GM23248 (cell line): ENCODE measurements around the gene PKLR. TPM values are rescaled to one million over a fixed set of nuclear protein-coding genes. Genes with fewer than 3 reads are reported as not detected.
A peak's percentile ranks its signal among the peaks of the same experiment; 100 is the strongest.

Experiments
- DNase-seq: peaks from one replicate; pipeline ENCODE4 v3.0.0-alpha.2; 2015
- H2AFZ ChIP-seq: fragments of 200-600 bp; sonication (generic); 2 replicates; pipeline ENCODE4 v1.6.1; 2016; ENCODE audit warnings: antibody characterized with exemption
- H3F3A ChIP-seq: fragments of 200-600 bp; sonication (generic); 2 replicates; pipeline ENCODE4 v1.6.1; 2016; ENCODE audit warnings: mild to moderate bottlenecking, antibody characterized with exemption, mixed run types; ENCODE audit not compliant: insufficient read depth
- H3K27ac ChIP-seq: fragments of 200-600 bp; sonication (generic); 2 replicates; pipeline ENCODE4 v1.5.1; 2016; ENCODE audit warnings: mild to moderate bottlenecking
- H3K27me3 ChIP-seq: fragments of 200-600 bp; sonication (generic); replicated peaks from 2 replicates; pipeline ENCODE4 v1.6.1; 2016; ENCODE audit warnings: mild to moderate bottlenecking; ENCODE audit not compliant: insufficient read depth
- H3K36me3 ChIP-seq: fragments of 200-600 bp; sonication (generic); 2 replicates; pipeline ENCODE4 v1.6.1; 2016; ENCODE audit warnings: low read depth, mild to moderate bottlenecking
- H3K4me1 ChIP-seq: fragments of 200-600 bp; sonication (generic); 2 replicates; pipeline ENCODE4 v1.6.1; 2016; ENCODE audit warnings: mild to moderate bottlenecking; ENCODE audit not compliant: insufficient read depth
- H3K4me2 ChIP-seq: fragments of 200-600 bp; sonication (generic); one replicate; pipeline ENCODE4 v1.6.1; 2016; ENCODE audit warnings: mild to moderate bottlenecking; ENCODE audit not compliant: unreplicated experiment
- H3K4me3 ChIP-seq: fragments of 200-600 bp; sonication (generic); 2 replicates; pipeline ENCODE4 v1.5.1; 2016; ENCODE audit warnings: mild to moderate bottlenecking
- H3K79me2 ChIP-seq: fragments of 200-600 bp; sonication (generic); 2 replicates; pipeline ENCODE4 v1.6.1; 2016; ENCODE audit warnings: mild to moderate bottlenecking; ENCODE audit not compliant: insufficient read depth
- H3K9ac ChIP-seq: fragments of 200-600 bp; sonication (generic); 2 replicates; pipeline ENCODE4 v1.6.1; 2016; ENCODE audit warnings: mild to moderate bottlenecking
- H3K9me2 ChIP-seq: fragments of 200-600 bp; sonication (generic); 2 replicates; pipeline ENCODE4 v1.6.1; 2016; ENCODE audit warnings: mixed run types, mild to moderate bottlenecking, moderate library complexity; ENCODE audit not compliant: insufficient read depth
- H3K9me3 ChIP-seq: fragments of 200-600 bp; sonication (generic); one replicate; pipeline ENCODE4 v1.6.1; 2017; ENCODE audit warnings: low read depth
- H4K20me1 ChIP-seq: fragments of 200-600 bp; sonication (generic); 2 replicates; pipeline ENCODE4 v1.6.0; 2016; ENCODE audit not compliant: insufficient read depth
- EZH2 ChIP-seq: fragments of 200-600 bp; sonication (generic); IDR thresholded peaks from 2 replicates; pipeline ENCODE4 v1.6.1; 2018; ENCODE audit warnings: antibody characterized with exemption, mild to moderate bottlenecking; ENCODE audit not compliant: insufficient read depth, poor library complexity, severe bottlenecking
- EZH2phosphoT487 ChIP-seq: fragments of 200-600 bp; sonication (generic); IDR thresholded peaks from 2 replicates; pipeline ENCODE4 v1.6.1; 2018; ENCODE audit warnings: antibody characterized with exemption, moderate library complexity, mild to moderate bottlenecking, low read depth; ENCODE audit not compliant: insufficient read depth
- WGBS, 2 experiments: methylation state at CpG; one replicate each; pipeline ENCODE4 v1.1.6; 2015 to 2017; ENCODE audit warnings: low lambda C conversion rate in 2 of 2, low coverage in 1 of 2; ENCODE audit errors: missing lambda C conversion rate in 2 of 2; 5-methylcytosine and 5-hydroxymethylcytosine counted together
- in situ Hi-C: fragments of 300-500 bp; cut with MboI; formaldehyde crosslinking; loops from 2 replicates; pipeline ENCODE4 v1.15.0; 2020
- polyA plus RNA-seq: library from polyadenylated mRNA; unstranded; fragments of >200 nt; fragmentation: Nextera tagmentation; extraction: Ambion mirVana; gene quantifications from 2 replicates; pipeline ENCODE4 v1.2.1, GENCODE V29; 2016
- total RNA-seq: library from RNA; depleted of rRNA; stranded (reverse); fragments of >200 nt; shearing (Covaris generic); gene quantifications from 2 replicates; pipeline ENCODE4 v1.2.3, GENCODE V29; 2014

The PKLR gene
- total and polyA plus RNA-seq, 2 experiments from 2014 or later = not detected

DNA sequence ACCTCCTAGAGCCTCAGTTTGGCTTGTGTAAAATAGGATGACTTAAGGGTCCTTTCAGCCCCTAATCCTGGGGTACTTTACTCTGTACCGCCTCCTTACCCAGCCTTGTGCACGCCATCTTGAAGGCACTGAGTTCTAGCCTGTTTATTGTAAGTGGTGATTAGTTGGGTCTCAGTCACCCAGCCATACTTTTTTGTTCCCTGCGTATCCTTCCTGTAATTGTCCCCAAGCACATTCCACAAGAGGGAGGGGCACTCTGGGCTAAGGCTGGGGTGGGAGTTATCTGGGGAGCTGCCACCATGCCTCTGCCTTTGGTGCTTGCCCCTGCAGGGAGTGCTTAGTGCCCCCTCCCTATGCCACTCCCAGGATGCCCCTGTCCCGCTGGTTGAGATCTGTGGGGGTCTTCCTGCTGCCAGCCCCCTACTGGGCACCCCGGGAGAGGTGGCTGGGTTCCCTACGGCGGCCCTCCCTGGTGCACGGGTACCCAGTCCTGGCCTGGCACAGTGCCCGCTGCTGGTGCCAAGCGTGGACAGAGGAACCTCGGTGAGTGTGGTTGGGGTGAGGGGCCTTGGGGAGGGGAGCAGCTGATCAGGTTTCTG, 8.3 kb upstream of the PKLR start:
- Histone ChIP-seq H3K9me2 (no peaks in the 10 kb centered on the region), H3K9ac (peak overlapping the region; percentile 89), H3K79me2 (peaks cover 30% of the 10 kb centered on the region), H3K4me2 (peak overlapping the region; percentile 87), H3K4me1 (peaks cover 22% of the 10 kb centered on the region), H3K27ac (peak overlapping the region; percentile 87), H3K36me3 (no peaks in the 10 kb centered on the region), H4K20me1 (no peaks in the 10 kb centered on the region), H3K27me3 (no peaks in the 10 kb centered on the region), H3K9me3 (no peaks in the 10 kb centered on the region), H3F3A (peaks cover 13% of the 10 kb centered on the region; the same call in 1 of the 2 replicates), H3K4me3 (peak overlapping the region; percentile 92), H2AFZ (peak overlapping the region; percentile 80)
- 29 to 32% methylated on average over 11 of the region's 11 CpGs for WGBS, 2 experiments
- DNase-seq = peak; percentile 31
- in situ Hi-C loops = no loop called here
- TF ChIP-seq EZH2phosphoT487 (no peak), EZH2 (no peak)

DNA sequence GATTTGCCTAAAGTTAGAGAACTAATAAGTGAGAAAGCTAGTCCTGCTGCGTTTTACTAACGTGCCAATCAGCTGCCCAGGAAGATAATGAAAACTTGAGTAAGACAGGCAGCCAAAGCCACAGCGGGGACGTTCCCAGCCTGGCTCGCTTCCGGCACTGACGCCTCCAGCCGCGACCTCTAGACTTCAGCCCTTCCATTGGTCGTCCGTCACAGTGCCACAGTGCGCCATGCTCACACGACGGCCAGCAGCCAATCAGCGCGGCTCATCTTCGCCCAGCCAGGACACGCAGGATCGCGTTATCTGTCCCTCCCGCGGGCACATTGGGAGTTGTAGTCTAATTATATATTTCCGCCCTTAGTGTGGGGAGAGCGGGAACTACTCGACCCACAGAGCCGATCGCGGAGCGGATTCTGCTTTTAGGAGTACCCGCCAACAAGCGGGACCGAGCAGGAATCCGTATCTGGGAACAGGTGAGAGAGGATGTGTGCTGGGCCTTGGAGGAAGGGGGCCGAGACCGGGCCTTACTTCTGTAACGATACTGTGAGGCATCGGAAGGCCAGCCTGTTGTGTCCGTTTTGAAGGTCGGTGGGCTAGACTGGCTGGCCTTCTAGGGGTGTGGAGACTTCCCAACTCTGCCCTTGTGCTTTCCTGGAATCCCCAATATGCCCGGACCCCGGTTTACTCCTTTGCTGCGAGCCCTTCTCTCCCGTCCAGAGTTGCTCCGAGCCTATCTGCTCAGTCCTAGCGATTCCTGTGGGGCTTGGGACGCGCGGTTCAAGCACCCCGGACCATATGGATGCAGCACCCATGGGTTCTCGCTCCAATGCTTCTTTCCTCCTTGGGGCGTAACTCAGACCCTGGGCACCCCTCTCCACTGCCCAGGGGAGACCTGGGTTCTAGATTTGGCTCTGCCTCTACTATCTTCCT, 7.5 kb upstream of the PKLR start, which contains the start of gene FDPS:
TSS of gene FDPS (plus strand) at position 374 of the 930 bp plus-strand sequence. CDS start 924 bp downstream, outside the sequence.
- WGBS, 2 experiments = 1 to 2% methylated on average over 51 of the region's 51 CpGs
- H3K4me1 ChIP-seq = peaks cover 22% of the 10 kb centered on the region
- H3K9me3 ChIP-seq = no peaks in the 10 kb centered on the region
- H3K27me3 ChIP-seq = no peaks in the 10 kb centered on the region
- H3K9ac ChIP-seq = peak within 1 kb of the TSS; percentile 89
- no peaks in the 10 kb centered on the region for H3K36me3 ChIP-seq
- H3F3A ChIP-seq = peaks cover 13% of the 10 kb centered on the region; the same call in 1 of the 2 replicates
- in situ Hi-C loops = no loop called here
- peak within 1 kb of the TSS; percentile 87 for H3K27ac ChIP-seq
- H3K9me2 ChIP-seq = no peaks in the 10 kb centered on the region
- TF ChIP-seq EZH2phosphoT487 = no peak
- TF ChIP-seq EZH2 = no peak
- no peaks in the 10 kb centered on the region for H4K20me1 ChIP-seq
- peak within 1 kb of the TSS; percentile 80 for H2AFZ ChIP-seq
- H3K79me2 ChIP-seq = peaks cover 30% of the 10 kb centered on the region
- peak; percentile 99 for DNase-seq
- H3K4me3 ChIP-seq = peak within 1 kb of the TSS; percentile 92
- H3K4me2 ChIP-seq = peak within 1 kb of the TSS; percentile 87

DNA sequence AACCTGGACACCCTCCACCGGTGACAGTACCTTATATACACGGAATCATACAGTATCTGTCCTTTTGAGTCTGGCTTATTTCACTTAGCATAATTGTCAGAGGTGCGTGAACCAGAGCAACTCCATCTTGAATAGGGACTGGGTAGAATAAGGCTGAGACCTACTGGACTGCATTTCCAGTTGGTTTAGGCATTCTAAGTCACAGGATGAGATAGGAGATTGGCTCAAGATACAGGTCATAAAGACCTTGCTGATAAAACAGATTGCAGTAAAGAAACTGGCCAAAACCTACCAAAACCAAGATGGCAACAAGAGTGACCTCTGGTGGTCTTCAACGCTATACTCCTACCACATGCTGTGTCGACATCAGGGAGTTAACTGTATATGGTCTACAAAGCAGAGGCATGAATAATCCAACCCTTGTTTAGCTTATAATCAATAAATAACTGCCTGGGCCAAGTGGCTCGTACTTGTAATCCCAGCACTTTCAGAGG, 6.1 kb upstream of the PKLR start:
- Histone ChIP-seq H3K27ac (no peak overlapping the region), H3K9me2 (no peaks in the 10 kb centered on the region), H3K27me3 (no peaks in the 10 kb centered on the region), H3K4me1 (peaks cover 22% of the 10 kb centered on the region), H3K4me2 (no peak overlapping the region), H3K36me3 (no peaks in the 10 kb centered on the region), H3K9me3 (no peaks in the 10 kb centered on the region), H3K79me2 (peaks cover 30% of the 10 kb centered on the region), H3K4me3 (no peak overlapping the region), H3K9ac (no peak overlapping the region), H2AFZ (no peak overlapping the region), H3F3A (peaks cover 13% of the 10 kb centered on the region; the same call in 1 of the 2 replicates), H4K20me1 (no peaks in the 10 kb centered on the region)
- TF ChIP-seq EZH2phosphoT487 (no peak), EZH2 (no peak)
- in situ Hi-C loops = no loop called here
- DNase-seq = peak; percentile 58
- WGBS, 2 experiments = 40 to 42% methylated on average over 6 of the region's 6 CpGs

GRCh38 chr1:155305881-155306391, 4.7 kb upstream of the PKLR start:
- H3K9me2 ChIP-seq = no peaks in the 10 kb centered on the region
- TF ChIP-seq EZH2phosphoT487 = no peak
- TF ChIP-seq EZH2 = no peak
- peaks cover 23% of the 10 kb centered on the region for H3K79me2 ChIP-seq
- no peaks in the 10 kb centered on the region for H3K9me3 ChIP-seq
- peaks cover 22% of the 10 kb centered on the region for H3K4me1 ChIP-seq
- no peaks in the 10 kb centered on the region for H3K36me3 ChIP-seq
- no peaks in the 10 kb centered on the region for H4K20me1 ChIP-seq
- in situ Hi-C loops = no loop called here
- no peak overlapping the region for H3K9ac ChIP-seq
- no peak overlapping the region for H3K27ac ChIP-seq
- H3F3A ChIP-seq = peaks cover 13% of the 10 kb centered on the region; the same call in 1 of the 2 replicates
- 0 out of 2 replicates have a peak overlapping the region, but pooled peaks have one; percentile 45 for H2AFZ ChIP-seq
- H3K27me3 ChIP-seq = no peaks in the 10 kb centered on the region
- no peak overlapping the region for H3K4me2 ChIP-seq
- peak; percentile 57 for DNase-seq
- no peak overlapping the region for H3K4me3 ChIP-seq
- 61 to 69% methylated on average over 7 of the region's 7 CpGs for WGBS, 2 experiments
